ENCODE results near the gene GGCX. TPM values are rescaled to one million over a fixed set of nuclear protein-coding genes. Genes with fewer than 3 reads are reported as not detected.

The GGCX gene
- polyA plus RNA-seq, 3 donors: 24.0 to 34.4 (median 32.0) TPM

DNA sequence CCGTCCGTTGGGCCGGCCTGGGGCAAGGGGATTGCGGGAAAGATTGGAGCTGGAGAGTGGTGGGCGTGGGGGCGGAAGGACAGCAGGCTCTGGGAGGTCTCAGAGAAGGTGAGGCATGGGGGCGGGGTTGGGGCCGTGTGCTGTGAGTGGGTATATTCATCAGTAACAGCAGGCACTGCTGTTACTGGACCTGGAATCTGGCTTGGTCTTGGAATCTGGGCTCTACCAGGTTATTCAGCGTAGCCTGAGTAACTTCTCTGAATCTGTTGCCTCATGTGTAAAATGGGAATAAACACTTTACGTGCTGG, 34.7 kb upstream of the GGCX start:
- Mint-ChIP-seq H3K27me3 (ENCODE audit: low read depth in 3 of 3) (peaks cover 0 to 8% (median 2%) of the 10 kb centered on the region in 3 donors), H3K36me3 (peaks cover 41 to 50% of the 10 kb centered on the region in 2 donors), H3K4me1 (peaks cover 42% of the 10 kb centered on the region), H3K4me3 (peak overlapping the region; percentile 93 to 96), H3K27ac (peak overlapping the region; percentile 95 to 99 (median 97)), H3K9me3 (peaks cover 0 to 2% (median 0%) of the 10 kb centered on the region in 7 donors)
- no peak for DNase-seq
- peaks cover 64% of the 10 kb centered on the region for H3K79me2 ChIP-seq (ENCODE audit: insufficient read depth, low read length)
- peak overlapping the region; percentile 92 for H3K9ac ChIP-seq (ENCODE audit: insufficient read depth, low read length, poor library complexity, severe bottlenecking)
- H3K27me3 ChIP-seq (ENCODE audit: control insufficient read depth in 2 of 2, insufficient read depth in 2 of 2, low read length in 2 of 2): no peaks in the 10 kb centered on the region
- intact Hi-C loops (cut with micrococcal nuclease): no loop called here
- peaks cover 42% of the 10 kb centered on the region for H4K20me1 ChIP-seq (ENCODE audit: insufficient read depth, low read length)
- no peaks in the 10 kb centered on the region for H3K9me3 ChIP-seq (replicated peaks in 1 of 2; ENCODE audit: control insufficient read depth in 1 of 2, insufficient read depth in 1 of 2, low read length in 2 of 2)
- H3K4me2 ChIP-seq (replicated peaks; ENCODE audit: extremely low read depth, low read length, poor library complexity, severe bottlenecking): peak overlapping the region; percentile 88
- peak overlapping the region; percentile 92 for H2AFZ ChIP-seq (ENCODE audit: insufficient read depth, low read depth, low read length, poor library complexity, severe bottlenecking)
- H3K27ac ChIP-seq (ENCODE audit: low read depth in 1 of 2, low read length in 2 of 2): peak overlapping the region; percentile 81 to 94
- H3K4me3 ChIP-seq (replicated peaks in 1 of 3; ENCODE audit: low read depth in 2 of 3, low read length in 3 of 3): peak overlapping the region; percentile 55 to 91 (median 89)
- H3K4me1 ChIP-seq (ENCODE audit: control insufficient read depth in 1 of 2, insufficient read depth in 2 of 2, low read length in 2 of 2): peaks cover 36 to 43% of the 10 kb centered on the region in 2 donors
- peaks cover 27 to 41% of the 10 kb centered on the region in 2 donors for H3K36me3 ChIP-seq (replicated peaks in 1 of 2; ENCODE audit: control insufficient read depth in 1 of 2, insufficient read depth in 2 of 2, low read length in 2 of 2)
- 0% methylated on average over 7 of the region's 10 CpGs for WGBS (ENCODE audit: insufficient coverage)
- TF ChIP-seq, protein P1, sequence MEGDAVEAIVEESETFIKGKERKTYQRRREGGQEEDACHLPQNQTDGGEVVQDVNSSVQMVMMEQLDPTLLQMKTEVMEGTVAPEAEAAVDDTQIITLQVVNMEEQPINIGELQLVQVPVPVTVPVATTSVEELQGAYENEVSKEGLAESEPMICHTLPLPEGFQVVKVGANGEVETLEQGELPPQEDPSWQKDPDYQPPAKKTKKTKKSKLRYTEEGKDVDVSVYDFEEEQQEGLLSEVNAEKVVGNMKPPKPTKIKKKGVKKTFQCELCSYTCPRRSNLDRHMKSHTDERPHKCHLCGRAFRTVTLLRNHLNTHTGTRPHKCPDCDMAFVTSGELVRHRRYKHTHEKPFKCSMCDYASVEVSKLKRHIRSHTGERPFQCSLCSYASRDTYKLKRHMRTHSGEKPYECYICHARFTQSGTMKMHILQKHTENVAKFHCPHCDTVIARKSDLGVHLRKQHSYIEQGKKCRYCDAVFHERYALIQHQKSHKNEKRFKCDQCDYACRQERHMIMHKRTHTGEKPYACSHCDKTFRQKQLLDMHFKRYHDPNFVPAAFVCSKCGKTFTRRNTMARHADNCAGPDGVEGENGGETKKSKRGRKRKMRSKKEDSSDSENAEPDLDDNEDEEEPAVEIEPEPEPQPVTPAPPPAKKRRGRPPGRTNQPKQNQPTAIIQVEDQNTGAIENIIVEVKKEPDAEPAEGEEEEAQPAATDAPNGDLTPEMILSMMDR (IDR thresholded peaks at IDR 0.05): no peak

DNA sequence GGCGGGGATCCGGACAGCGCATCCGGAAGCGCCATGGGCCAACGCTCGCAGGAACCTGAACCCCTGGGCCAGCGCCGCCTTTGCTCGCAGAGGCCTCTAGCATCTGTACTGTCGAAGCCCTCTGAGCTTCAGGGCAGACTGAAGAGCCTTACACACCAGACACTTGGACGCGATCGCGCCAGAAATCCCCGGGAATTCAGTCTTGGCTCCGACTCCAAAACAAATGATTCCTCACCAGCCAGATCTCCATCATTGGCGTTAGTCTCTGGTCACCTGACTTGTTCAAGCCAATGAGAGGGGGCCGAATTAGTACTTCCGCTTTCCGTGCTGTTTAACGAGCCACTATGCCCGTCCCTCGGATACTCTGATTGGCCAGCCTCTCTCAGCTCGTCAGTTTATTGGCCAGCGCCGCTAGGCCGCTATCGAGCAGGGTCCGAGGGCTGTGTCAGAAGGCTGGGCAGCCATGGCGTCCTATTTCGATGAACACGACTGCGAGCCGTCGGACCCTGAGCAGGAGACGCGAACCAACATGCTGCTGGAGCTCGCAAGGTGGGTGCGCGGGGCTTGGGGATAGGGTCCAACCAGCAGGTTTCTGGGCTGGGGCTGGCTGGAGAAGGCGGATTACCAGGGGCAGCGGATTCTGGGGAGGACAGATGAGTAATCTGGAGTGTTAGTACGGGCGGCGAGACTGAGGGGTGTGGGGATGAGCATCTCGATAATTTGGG, 34.2 kb upstream of the GGCX start, which contains the start of gene RNF181:
TSS of gene RNF181 (plus strand) at position 445 of the 725 bp plus-strand sequence. CDS start at position 464, 19 bp downstream.
- Histone ChIP-seq H3K27me3 (ENCODE audit: control insufficient read depth in 2 of 2, insufficient read depth in 2 of 2, low read length in 2 of 2) (no peaks in the 10 kb centered on the region), H3K4me1 (ENCODE audit: control insufficient read depth in 1 of 2, insufficient read depth in 2 of 2, low read length in 2 of 2) (peaks cover 41 to 47% of the 10 kb centered on the region in 2 donors), H3K4me3 (replicated peaks in 1 of 3; ENCODE audit: low read depth in 2 of 3, low read length in 3 of 3) (peak within 1 kb of the TSS; percentile 55 to 91 (median 89)), H2AFZ (ENCODE audit: insufficient read depth, low read depth, low read length, poor library complexity, severe bottlenecking) (peak within 1 kb of the TSS; percentile 92), H3K36me3 (replicated peaks in 1 of 2; ENCODE audit: control insufficient read depth in 1 of 2, insufficient read depth in 2 of 2, low read length in 2 of 2) (peaks cover 27 to 41% of the 10 kb centered on the region in 2 donors), H3K4me2 (replicated peaks; ENCODE audit: extremely low read depth, low read length, poor library complexity, severe bottlenecking) (peak within 1 kb of the TSS; percentile 88), H3K9ac (ENCODE audit: insufficient read depth, low read length, poor library complexity, severe bottlenecking) (peak within 1 kb of the TSS; percentile 92), H3K27ac (ENCODE audit: low read depth in 1 of 2, low read length in 2 of 2) (peak within 1 kb of the TSS; percentile 81 to 94), H3K79me2 (ENCODE audit: insufficient read depth, low read length) (peaks cover 64% of the 10 kb centered on the region), H3K9me3 (replicated peaks in 1 of 2; ENCODE audit: control insufficient read depth in 1 of 2, insufficient read depth in 1 of 2, low read length in 2 of 2) (no peaks in the 10 kb centered on the region), H4K20me1 (ENCODE audit: insufficient read depth, low read length) (peaks cover 37% of the 10 kb centered on the region)
- H3K4me3 Mint-ChIP-seq: peak within 1 kb of the TSS; percentile 93 to 97
- intact Hi-C loops (cut with micrococcal nuclease): no loop called here
- H3K27me3 Mint-ChIP-seq (ENCODE audit: low read depth in 3 of 3): peaks cover 0 to 8% (median 2%) of the 10 kb centered on the region in 3 donors
- H3K27ac Mint-ChIP-seq: peak within 1 kb of the TSS; percentile 95 to 99 (median 97)
- under 1% methylated on average over 47 of the region's 47 CpGs for WGBS (ENCODE audit: insufficient coverage)
- peaks cover 41 to 50% of the 10 kb centered on the region in 2 donors for H3K36me3 Mint-ChIP-seq
- DNase-seq: peak; percentile 94 to 99 (median 96)
- TF ChIP-seq, protein P1 (IDR thresholded peaks at IDR 0.05): no peak
- peaks cover 0 to 2% (median 0%) of the 10 kb centered on the region in 7 donors for H3K9me3 Mint-ChIP-seq
- H3K4me1 Mint-ChIP-seq: peaks cover 47% of the 10 kb centered on the region

Data from CD14-positive monocyte (primary cell).